A549 (cell line): ENCODE results near the gene DPP10.

Experiments
- BCL3 ChIP-seq: fragments of >200 bp; sonication (Bioruptor Twin); formaldehyde crosslinking; IDR thresholded peaks from 3 replicates; pipeline ENCODE4 v1.6.1; 2016
- BHLHE40 ChIP-seq: IDR thresholded peaks from 2 replicates; pipeline ENCODE4 v1.6.1; 2012; ENCODE audit warnings: low read depth, low read length, inconsistent platforms
- CTCF ChIP-seq: fragments of >200 bp; sonication (Bioruptor Twin); formaldehyde crosslinking; IDR thresholded peaks from 3 replicates; pipeline ENCODE4 v1.5.1; 2016
- EP300 ChIP-seq, 2 experiments: fragments of >200 bp; sonication (Bioruptor Twin); formaldehyde crosslinking; IDR thresholded peaks; 2 replicates in 1 of 2; 3 replicates in 1 of 2; pipeline ENCODE4 v1.6.1; 2016 to 2017
- HDAC2 ChIP-seq: fragments of 200-600 bp; sonication (generic); IDR thresholded peaks from 2 replicates; pipeline ENCODE4 v1.6.1; 2016
- PBX3 ChIP-seq: IDR thresholded peaks from 2 replicates; pipeline ENCODE4 v1.6.1; 2012
- POLR2A ChIP-seq: IDR thresholded peaks from 2 replicates; pipeline ENCODE4 v1.6.1; 2012; ENCODE audit warnings: mild to moderate bottlenecking, low read length
- RAD21 ChIP-seq, 2 experiments: fragments of >200 bp in 1 of 2; sonication (Bioruptor Twin) in 1 of 2; formaldehyde crosslinking in 1 of 2; IDR thresholded peaks in 1 of 2; conservative IDR thresholded peaks in 1 of 2; 2 replicates in 1 of 2; 3 replicates in 1 of 2; pipeline ENCODE4 v1.6.1; 2012 to 2018; ENCODE audit warnings: inconsistent platforms in 1 of 2
- TF ChIP-seq, protein P1 (sequence below): fragments of 450-650 bp; IDR thresholded peaks from 2 replicates; pipeline ENCODE4 v1.6.1; 2014; ENCODE audit warnings: antibody characterized with exemption
- TF ChIP-seq, protein P2 (sequence below): fragments of 150-350 bp; IDR thresholded peaks from 2 replicates; pipeline ENCODE4 v1.6.1; 2014; ENCODE audit warnings: low read depth, mild to moderate bottlenecking, low read length

- no peak for TF ChIP-seq BHLHE40
- no peak for TF ChIP-seq PBX3
- no peak for TF ChIP-seq EP300 (IDR thresholded peaks at IDR 0.05)
- TF ChIP-seq, protein P1, sequence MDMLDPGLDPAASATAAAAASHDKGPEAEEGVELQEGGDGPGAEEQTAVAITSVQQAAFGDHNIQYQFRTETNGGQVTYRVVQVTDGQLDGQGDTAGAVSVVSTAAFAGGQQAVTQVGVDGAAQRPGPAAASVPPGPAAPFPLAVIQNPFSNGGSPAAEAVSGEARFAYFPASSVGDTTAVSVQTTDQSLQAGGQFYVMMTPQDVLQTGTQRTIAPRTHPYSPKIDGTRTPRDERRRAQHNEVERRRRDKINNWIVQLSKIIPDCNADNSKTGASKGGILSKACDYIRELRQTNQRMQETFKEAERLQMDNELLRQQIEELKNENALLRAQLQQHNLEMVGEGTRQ = no peak
- TF ChIP-seq CTCF = no peak
- TF ChIP-seq, protein P2, sequence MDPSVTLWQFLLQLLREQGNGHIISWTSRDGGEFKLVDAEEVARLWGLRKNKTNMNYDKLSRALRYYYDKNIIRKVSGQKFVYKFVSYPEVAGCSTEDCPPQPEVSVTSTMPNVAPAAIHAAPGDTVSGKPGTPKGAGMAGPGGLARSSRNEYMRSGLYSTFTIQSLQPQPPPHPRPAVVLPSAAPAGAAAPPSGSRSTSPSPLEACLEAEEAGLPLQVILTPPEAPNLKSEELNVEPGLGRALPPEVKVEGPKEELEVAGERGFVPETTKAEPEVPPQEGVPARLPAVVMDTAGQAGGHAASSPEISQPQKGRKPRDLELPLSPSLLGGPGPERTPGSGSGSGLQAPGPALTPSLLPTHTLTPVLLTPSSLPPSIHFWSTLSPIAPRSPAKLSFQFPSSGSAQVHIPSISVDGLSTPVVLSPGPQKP = no peak
- no peak for TF ChIP-seq HDAC2
- TF ChIP-seq RAD21 (conservative IDR thresholded peaks at IDR 0.05 in 1 of 2, IDR thresholded peaks at IDR 0.05 in 1 of 2) = no peak
- TF ChIP-seq POLR2A = no peak
- no peak for TF ChIP-seq BCL3
These were observed 856.8 kb downstream of the DPP10 start for GRCh38 chr2:115299199-115299598.
